Neutrophil (primary cell): ENCODE data around the gene FUT4.

Source experiments
- H3K27ac ChIP-seq: fragments of 200-600 bp; sonication (generic); 2 replicates; pipeline ENCODE4 v1.5.1; 2016; ENCODE audit warnings: mild to moderate bottlenecking, moderate library complexity
- H3K27me3 ChIP-seq: fragments of 200-600 bp; sonication (generic); 2 replicates; pipeline ENCODE4 v1.6.0; 2016; ENCODE audit warnings: mild to moderate bottlenecking
- H3K36me3 ChIP-seq: fragments of 200-600 bp; sonication (generic); 2 replicates; pipeline ENCODE4 v1.5.1; 2017
- H3K4me1 ChIP-seq, 2 experiments: fragments of 200-600 bp in 1 of 2; sonication (generic) in 1 of 2; 1 replicate in 1 of 2; 2 replicates in 1 of 2; pipeline versions ENCODE4 v1.5.1 to v1.6.1; 2013 to 2016; ENCODE audit warnings: low read depth in 1 of 2, low read length in 1 of 2, mild to moderate bottlenecking in 1 of 2, moderate library complexity in 1 of 2; ENCODE audit not compliant: control insufficient read depth in 1 of 2, insufficient read depth in 1 of 2
- H3K4me3 ChIP-seq, 2 experiments: fragments of 200-600 bp in 1 of 2; sonication (generic) in 1 of 2; 1 replicate in 1 of 2; 2 replicates in 1 of 2; pipeline ENCODE4 v1.5.1; 2013 to 2016; ENCODE audit warnings: low read depth in 1 of 2, low read length in 1 of 2, mild to moderate bottlenecking in 1 of 2, moderate library complexity in 1 of 2
- H3K9me3 ChIP-seq: fragments of 200-600 bp; sonication (generic); 2 replicates; pipeline ENCODE4 v1.5.1; 2016
- CTCF ChIP-seq: fragments of 200-600 bp; sonication (generic); IDR thresholded peaks from 2 replicates; pipeline ENCODE4 v1.5.1; 2016; ENCODE audit warnings: antibody characterized with exemption

FUT4 gene

GRCh38 chr11:94586546-94586945 lies 42.8 kb downstream of the FUT4 start:
- H3K27ac ChIP-seq = no peak overlapping the region
- H3K36me3 ChIP-seq = peaks cover 16% of the 10 kb centered on the region
- peaks cover 39 to 40% of the 10 kb centered on the region in 2 experiments for H3K4me1 ChIP-seq
- H3K4me3 ChIP-seq = no peak overlapping the region
- H3K9me3 ChIP-seq = no peaks in the 10 kb centered on the region
- H3K27me3 ChIP-seq = no peaks in the 10 kb centered on the region
- TF ChIP-seq CTCF = no peak

DNA sequence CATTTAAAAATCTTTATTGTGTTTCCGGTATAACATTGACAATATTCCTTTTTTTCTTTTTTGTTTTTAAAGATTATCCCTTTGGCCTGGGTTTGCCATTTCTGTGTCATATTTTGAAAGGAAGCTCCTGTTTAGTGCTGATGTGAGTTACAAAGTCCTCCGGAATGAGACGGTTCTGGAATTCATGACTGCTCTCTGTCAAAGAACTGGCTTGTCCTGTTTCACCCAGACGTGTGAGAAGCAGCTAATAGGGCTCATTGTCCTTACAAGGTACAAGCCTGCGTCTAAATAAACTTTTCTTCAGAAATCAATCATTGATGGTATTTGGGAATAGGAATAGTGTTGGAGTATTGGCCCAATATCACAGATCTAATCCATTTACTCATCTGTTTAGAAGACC lies 43.3 kb downstream of the FUT4 start:
- peaks cover 34 to 35% of the 10 kb centered on the region in 2 experiments for H3K4me1 ChIP-seq

DNA sequence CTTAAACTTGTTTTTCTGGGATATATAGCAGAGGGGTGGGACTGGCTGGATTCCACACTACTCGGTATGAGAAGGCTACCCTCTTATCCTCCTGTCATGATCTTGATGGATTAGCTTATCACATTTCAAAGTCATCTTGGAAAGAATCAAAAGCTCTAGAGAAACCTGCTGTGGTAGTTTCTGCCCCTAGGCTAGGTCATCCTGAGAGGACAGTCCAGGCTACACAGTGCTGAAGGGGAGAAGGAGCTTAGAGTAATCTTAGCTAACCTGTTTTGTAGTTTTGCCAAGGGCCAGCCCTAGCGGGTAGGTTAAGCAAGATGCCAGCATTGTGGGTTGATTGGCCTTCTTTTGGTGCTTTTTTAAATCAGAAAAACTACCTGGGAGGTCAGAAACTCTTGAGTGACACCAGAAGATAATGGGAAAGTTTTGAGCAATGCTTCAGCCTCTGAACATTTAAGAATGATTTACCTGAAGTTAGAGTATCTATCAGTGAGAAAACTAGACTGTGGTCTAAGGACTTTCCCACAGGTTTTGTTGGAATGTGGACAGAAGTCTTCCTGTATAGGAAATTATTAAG lies 44.7 kb downstream of the FUT4 start:
- peaks cover 20 to 22% of the 10 kb centered on the region in 2 experiments for H3K4me1 ChIP-seq
- peaks cover 24% of the 10 kb centered on the region for H3K36me3 ChIP-seq
- no peak overlapping the region for H3K27ac ChIP-seq
- H3K4me3 ChIP-seq = no peak overlapping the region
- TF ChIP-seq CTCF = no peak
- no peaks in the 10 kb centered on the region for H3K9me3 ChIP-seq
- no peaks in the 10 kb centered on the region for H3K27me3 ChIP-seq

More for the DNA sequence above, 43.3 kb downstream of the FUT4 start:
- Histone ChIP-seq H3K4me3 (no peak overlapping the region), H3K36me3 (peaks cover 21% of the 10 kb centered on the region), H3K9me3 (no peaks in the 10 kb centered on the region), H3K27me3 (no peaks in the 10 kb centered on the region), H3K27ac (no peak overlapping the region)
- no peak for TF ChIP-seq CTCF

DNA sequence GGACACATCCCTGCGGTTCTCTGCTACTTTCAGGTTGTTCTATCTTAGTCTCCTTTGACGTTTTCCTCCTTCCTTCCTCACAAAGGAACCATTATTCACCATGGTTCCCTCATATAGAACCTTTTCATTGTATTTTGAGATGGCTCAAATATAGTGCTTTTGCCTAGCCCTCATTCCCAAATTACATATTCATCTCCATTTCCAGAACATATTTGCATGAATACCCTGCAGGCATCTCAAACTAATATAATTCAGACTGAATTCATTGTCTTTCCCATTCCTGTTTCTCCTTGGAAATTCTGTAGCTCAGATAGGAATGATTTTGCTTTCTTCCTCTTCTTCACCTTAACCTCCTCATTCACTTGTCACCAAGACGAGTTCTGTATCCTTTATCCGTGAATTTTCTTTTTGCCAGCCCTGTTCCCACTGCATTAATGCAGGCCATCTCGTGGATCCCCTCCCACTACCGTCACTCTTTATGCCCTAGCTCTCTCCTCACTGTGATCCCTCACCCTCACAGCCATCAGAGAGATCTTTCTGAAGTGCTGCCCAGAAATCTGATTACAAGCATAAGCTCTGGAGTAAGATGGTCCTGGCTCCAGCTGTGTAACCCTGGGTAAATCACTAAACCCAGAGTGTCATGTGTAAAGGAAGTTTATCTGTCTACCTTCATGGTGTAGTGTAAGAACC lies 46.8 kb downstream of the FUT4 start:
- Histone ChIP-seq H3K9me3 (no peaks in the 10 kb centered on the region), H3K27me3 (no peaks in the 10 kb centered on the region), H3K4me1 (peaks cover 0 to 2% of the 10 kb centered on the region in 2 experiments), H3K27ac (no peak overlapping the region), H3K36me3 (peaks cover 29% of the 10 kb centered on the region), H3K4me3 (no peak overlapping the region)
- TF ChIP-seq CTCF = no peak

- no peak overlapping the region for H3K27ac ChIP-seq
- H3K4me1 ChIP-seq = no peaks in the 10 kb centered on the region
- no peaks in the 10 kb centered on the region for H3K27me3 ChIP-seq
- TF ChIP-seq CTCF = no peak
- H3K36me3 ChIP-seq = peaks cover 37% of the 10 kb centered on the region
- H3K9me3 ChIP-seq = no peaks in the 10 kb centered on the region
- no peak overlapping the region for H3K4me3 ChIP-seq
Observed at GRCh38 chr11:94593030-94593429, 49.3 kb downstream of the FUT4 start.
